GM12878 (cell line): ENCODE results near the gene VSTM4. TPM values are rescaled to one million over a fixed set of nuclear protein-coding genes. Genes with fewer than 3 reads are reported as not detected.

Experiments used
- ATAC-seq: fragments of 200-7000 bp; cut with Tn5 transposase; 3 replicates; pipeline ENCODE4 v1.9.1; 2020; ENCODE audit warnings: mild to moderate bottlenecking, moderate library complexity
- BruUV-seq: library from RNA; stranded (reverse); fragments of 400-500 nt; replicated peaks from 2 replicates; lab custom pipeline; 2021; lab: Mats Ljungman, UMichigan
- CTCF ChIA-PET: fragments of 300-600 bp; sonication (Branson Sonifier 250); formaldehyde crosslinking; extraction: SDS; loops from one replicate; lab custom pipeline; 2021; ENCODE audit warnings: inconsistent platforms; lab: Yijun Ruan, JAX
- POLR2A ChIA-PET: fragments of 350-600 bp; formaldehyde crosslinking; extraction: SDS; loops from one replicate; lab custom pipeline; 2021; ENCODE audit warnings: inconsistent platforms; lab: Charles Lee
- RAD21 ChIA-PET: fragments of 300-600 bp; sonication (Branson Sonifier 250); formaldehyde crosslinking; loops from one replicate; lab custom pipeline; 2023; ENCODE audit warnings: antibody characterized with exemption; ENCODE audit not compliant: unreplicated experiment; lab: Charles Lee
- SMC1A ChIA-PET: fragments of 300-600 bp; sonication (Branson Sonifier 250); formaldehyde crosslinking; loops from one replicate; lab custom pipeline; 2023; ENCODE audit not compliant: unreplicated experiment, uncharacterized antibody; lab: Charles Lee
- DNase-seq: peaks from one replicate; pipeline ENCODE4 v3.0.0-alpha.2; 2011; ENCODE audit warnings: low read depth, low spot score
- FAIRE-seq: peaks from 3 replicates; lab custom pipeline; 2011; peaks lifted over from hg19 to GRCh38; lab: Jason Lieb, UNC
- H2AFZ ChIP-seq: 2 replicates; pipeline ENCODE4 v1.6.0; 2011; ENCODE audit warnings: low read depth, low read length, control low read depth; ENCODE audit not compliant: control insufficient read depth
- H3K27ac ChIP-seq: 2 replicates; pipeline ENCODE4 v1.5.1; 2011; ENCODE audit warnings: control low read depth; ENCODE audit not compliant: control insufficient read depth, insufficient read depth
- H3K27me3 ChIP-seq, 2 experiments: replicated peaks in 1 of 2; 2 replicates each; pipeline versions ENCODE4 v1.6.0 to v1.6.1; 2011; ENCODE audit warnings: low read length in 1 of 2; ENCODE audit not compliant: control insufficient read depth in 2 of 2, insufficient read depth in 2 of 2
- H3K36me3 ChIP-seq, 2 experiments: 2 replicates each; pipeline ENCODE4 v1.5.1; 2011; ENCODE audit warnings: low read length in 1 of 2; ENCODE audit not compliant: control insufficient read depth in 2 of 2, insufficient read depth in 2 of 2
- H3K4me1 ChIP-seq: 2 replicates; pipeline ENCODE4 v1.6.1; 2011; ENCODE audit warnings: mild to moderate bottlenecking, low read length, moderate library complexity, mixed read lengths; ENCODE audit not compliant: control insufficient read depth, insufficient read depth
- H3K4me2 ChIP-seq: 2 replicates; pipeline ENCODE4 v1.6.0; 2011; ENCODE audit warnings: control low read depth; ENCODE audit not compliant: control insufficient read depth, insufficient read depth
- H3K4me3 ChIP-seq: fragments of 200-600 bp; sonication (generic); 2 replicates; pipeline ENCODE4 v1.5.1; 2016
- H3K79me2 ChIP-seq: 2 replicates; pipeline ENCODE4 v1.6.0; 2011; ENCODE audit warnings: low read length; ENCODE audit not compliant: control insufficient read depth, insufficient read depth
- H3K9ac ChIP-seq: 2 replicates; pipeline ENCODE4 v1.8.0; 2011; ENCODE audit warnings: low read length, control low read depth, mixed read lengths; ENCODE audit not compliant: control insufficient read depth, insufficient read depth
- H3K9me3 ChIP-seq: replicated peaks from 3 replicates; pipeline ENCODE4 v1.5.1; 2011; ENCODE audit warnings: mild to moderate bottlenecking, low read length; ENCODE audit not compliant: control insufficient read depth, insufficient read depth
- H4K20me1 ChIP-seq: 2 replicates; pipeline ENCODE4 v1.6.0; 2011; ENCODE audit not compliant: control insufficient read depth, insufficient read depth
- BCL3 ChIP-seq: IDR thresholded peaks from 2 replicates; pipeline ENCODE4 v1.6.1; 2011; ENCODE audit warnings: borderline replicate concordance, low read depth, mild to moderate bottlenecking, moderate library complexity, low read length; ENCODE audit not compliant: insufficient read depth, poor library complexity, severe bottlenecking
- CEBPB ChIP-seq, 2 experiments: fragments of 150-350 bp in 1 of 2; IDR thresholded peaks; 2 replicates each; pipeline ENCODE4 v1.6.1; 2012 to 2014; ENCODE audit warnings: low read depth in 2 of 2, low read length in 2 of 2, borderline replicate concordance in 1 of 2, inconsistent platforms in 1 of 2
- EGR1 ChIP-seq, 2 experiments: IDR thresholded peaks; 1 replicate in 1 of 2; 2 replicates in 1 of 2; pipeline ENCODE4 v1.6.1; 2011 to 2012; ENCODE audit warnings: low read depth in 2 of 2, low read length in 2 of 2, borderline replicate concordance in 1 of 2, mild to moderate bottlenecking in 1 of 2, moderate library complexity in 1 of 2
- EZH2 ChIP-seq: IDR thresholded peaks from 2 replicates; pipeline ENCODE4 v1.6.1; 2012; ENCODE audit warnings: low read depth, mild to moderate bottlenecking, control low read depth, inconsistent platforms, low read length, borderline replicate concordance; ENCODE audit not compliant: control insufficient read depth
- IRF3 ChIP-seq: fragments of 450-650 bp; IDR thresholded peaks from 2 replicates; pipeline ENCODE4 v1.6.1; 2014; ENCODE audit warnings: mild to moderate bottlenecking
- MXI1 ChIP-seq: fragments of 150-350 bp; IDR thresholded peaks from 2 replicates; pipeline ENCODE4 v1.6.1; 2011; ENCODE audit warnings: low read depth, mild to moderate bottlenecking, inconsistent platforms, low read length, improper control_type of control experiment
- NFXL1 ChIP-seq: fragments of 450-650 bp; IDR thresholded peaks from 2 replicates; pipeline ENCODE4 v1.6.1; 2017; ENCODE audit warnings: antibody characterized with exemption, mild to moderate bottlenecking, borderline replicate concordance
- SIX5 ChIP-seq: IDR thresholded peaks from 2 replicates; pipeline ENCODE4 v1.6.1; 2011; ENCODE audit warnings: mild to moderate bottlenecking, low read depth, low read length, moderate library complexity; ENCODE audit not compliant: severe bottlenecking
- SMAD1 ChIP-seq: fragments of 450-650 bp; IDR thresholded peaks from 2 replicates; pipeline ENCODE4 v1.6.1; 2018; ENCODE audit warnings: mild to moderate bottlenecking, low read depth; ENCODE audit not compliant: partially characterized antibody
- STAT1 ChIP-seq: fragments of 450-650 bp; conservative IDR thresholded peaks from 2 replicates; pipeline ENCODE4 v1.6.1; 2014; ENCODE audit warnings: antibody characterized with exemption, mild to moderate bottlenecking
- TBL1XR1 ChIP-seq: IDR thresholded peaks from 2 replicates; pipeline ENCODE4 v1.6.1; 2012; ENCODE audit warnings: low read depth, low read length, improper control_type of control experiment
- ZZZ3 ChIP-seq: IDR thresholded peaks from 2 replicates; pipeline ENCODE4 v1.6.1; 2011; ENCODE audit warnings: low read depth; ENCODE audit not compliant: control insufficient read depth, insufficient read length
- WGBS: methylation state at CpG from one replicate; pipeline ENCODE4 v1.1.6; 2016; ENCODE audit warnings: low lambda C conversion rate; ENCODE audit not compliant: insufficient replicate concordance, insufficient coverage; ENCODE audit errors: missing lambda C conversion rate; 5-methylcytosine and 5-hydroxymethylcytosine counted together
- in situ Hi-C: fragments of 300-500 bp; cut with MboI; formaldehyde crosslinking; loops from 9 replicates; pipeline ENCODE4 v1.14.3; 2018; ENCODE audit warnings: mixed read lengths
- intact Hi-C: fragments of 100-400 bp; cut with micrococcal nuclease; formaldehyde crosslinking; loops from one replicate; pipeline ENCODE4 v1.14.2; 2022; ENCODE audit not compliant: unreplicated experiment
- polyA plus RNA-seq, 11 experiments: library from polyadenylated mRNA; depleted of rRNA in 4 of 11; unstranded in 6 of 11; stranded (reverse) in 5 of 11; fragments of >200 nt; fragmentation: Nextera tagmentation in 4 of 11; fragmentation: Illumina TruSeq in 1 of 11; extraction: Ambion mirVana in 4 of 11; extraction: Trizol in 1 of 11; gene quantifications; 1 replicate in 1 of 11; 2 replicates in 10 of 11; pipeline versions ENCODE4 v1.2.1 to v1.2.3, GENCODE V29; 2011 to 2016; ENCODE audit warnings: inconsistent platforms in 2 of 11, missing spikeins in 2 of 11, low read depth in 1 of 11
- total RNA-seq, 4 experiments: library from RNA; depleted of rRNA in 3 of 4; stranded (reverse); fragments of >200 nt in 3 of 4; fragmentation: Illumina TruSeq in 1 of 4; extraction: Trizol in 1 of 4; gene quantifications; 2 replicates each; pipeline versions ENCODE4 v1.2.1 to v1.2.3, GENCODE V29; 2013 to 2021

The VSTM4 gene
- total and polyA plus RNA-seq, 10 of the 15 experiments (the other 5 are each of a cell fraction or from before 2014, with no cell fraction given) = 0.01 to 0.14 (median 0.02) TPM; not detected in 7

GRCh38 chr10:49029666-49030065 is 85.7 kb downstream of the VSTM4 start (continued):
- no peak for TF ChIP-seq SMAD1
- no peak for TF ChIP-seq ZZZ3
- TF ChIP-seq MXI1 = no peak
- no peak for TF ChIP-seq STAT1
- no peak for TF ChIP-seq CEBPB (IDR thresholded peaks at IDR 0.05; ENCODE audit: borderline replicate concordance in 1 of 2, low read depth in 2 of 2, low read length in 2 of 2)
- TF ChIP-seq IRF3 = no peak
- TF ChIP-seq EGR1 (IDR thresholded peaks at IDR 0.05; ENCODE audit: borderline replicate concordance in 1 of 2, low read depth in 2 of 2, low read length in 2 of 2) = no peak
- TF ChIP-seq, all 136 proteins: peak for 0

GRCh38 chr10:49028639-49029038 is 86.7 kb downstream of the VSTM4 start:
- SMC1A ChIA-PET = no interaction called here
- TF ChIP-seq NFXL1 (no peak), BCL3 (no peak), SIX5 (no peak), TBL1XR1 (no peak), EZH2 (no peak)
- no peaks in the 10 kb centered on the region for H3K4me1 ChIP-seq
- 22% methylated on average over 2 of the region's 2 CpGs for WGBS
- CTCF ChIA-PET = interaction anchor here (1.6 kb wide), 1 partner anchor 21 kb away, joined by 3 read pairs; no protein-coding TSS in a partner anchor
- H4K20me1 ChIP-seq = no peaks in the 10 kb centered on the region; the same call in 1 of the 2 replicates
- no peak overlapping the region for H3K4me3 ChIP-seq
- intact Hi-C loops (no loop called here), in situ Hi-C loops (no loop called here)
- H2AFZ ChIP-seq = no peak overlapping the region
- H3K27ac ChIP-seq = no peak overlapping the region
- FAIRE-seq = no peak
- no peaks in the 10 kb centered on the region for H3K9me3 ChIP-seq
- DNase-seq = no peak
- RAD21 ChIA-PET = no interaction called here
- no TSS peak for BruUV-seq
- no peaks in the 10 kb centered on the region for H3K36me3 ChIP-seq
- H3K79me2 ChIP-seq = no peaks in the 10 kb centered on the region
- ATAC-seq = no peak
- POLR2A ChIA-PET = no interaction called here
- no peak overlapping the region for H3K4me2 ChIP-seq
- peaks cover 0 to 6% of the 10 kb centered on the region in 2 experiments; a peak in 2 of 4 replicates for H3K27me3 ChIP-seq
- H3K9ac ChIP-seq = no peak overlapping the region
